Calu3 (cell line): ENCODE data around the gene SFXN4. TPM values are rescaled to one million over a fixed set of nuclear protein-coding genes. Genes with fewer than 3 reads are reported as not detected.

Experiments used
- BruUV-seq: library from RNA; stranded (reverse); fragments of 400-500 nt; replicated peaks from 2 replicates; lab custom pipeline; 2021; lab: Mats Ljungman, UMichigan
- CTCF ChIA-PET: fragments of 300-600 bp; sonication (Branson Sonifier 250); formaldehyde crosslinking; loops from one replicate; lab custom pipeline; 2022; ENCODE audit warnings: antibody characterized with exemption; lab: Charles Lee
- DNase-seq: peaks from one replicate; pipeline ENCODE4 v3.0.0; 2022
- H3K27ac Mint-ChIP-seq: one replicate; pipeline ENCODE4 v1.8.0; 2022; ENCODE audit warnings: mixed read lengths; ENCODE audit not compliant: unreplicated experiment
- H3K27me3 Mint-ChIP-seq: one replicate; pipeline ENCODE4 v1.8.0; 2022; ENCODE audit warnings: mixed read lengths; ENCODE audit not compliant: unreplicated experiment
- H3K36me3 Mint-ChIP-seq: one replicate; pipeline ENCODE4 v1.8.0; 2022; ENCODE audit warnings: mild to moderate bottlenecking, moderate library complexity, mixed read lengths; ENCODE audit not compliant: insufficient read depth, unreplicated experiment
- H3K4me1 Mint-ChIP-seq: one replicate; pipeline ENCODE4 v1.8.0; 2022; ENCODE audit warnings: mild to moderate bottlenecking, low read depth, mixed read lengths; ENCODE audit not compliant: unreplicated experiment
- H3K4me3 Mint-ChIP-seq: one replicate; pipeline ENCODE4 v1.8.0; 2022; ENCODE audit warnings: mild to moderate bottlenecking, low read depth, moderate library complexity, mixed read lengths; ENCODE audit not compliant: unreplicated experiment
- H3K9me3 Mint-ChIP-seq: one replicate; pipeline ENCODE4 v1.8.0; 2022; ENCODE audit warnings: low read depth, mixed read lengths; ENCODE audit not compliant: unreplicated experiment
- CTCF ChIP-seq: fragments of 200-600 bp; IDR thresholded peaks from one replicate; pipeline ENCODE4 v1.8.0; 2022; ENCODE audit warnings: antibody characterized with exemption; ENCODE audit not compliant: unreplicated experiment
- intact Hi-C: fragments of 100-400 bp; cut with micrococcal nuclease; formaldehyde crosslinking; loops from one replicate; pipeline ENCODE4 v1.10.0; 2022; ENCODE audit not compliant: unreplicated experiment
- total RNA-seq: library from RNA; stranded (reverse); gene quantifications from 2 replicates; pipeline ENCODE4 v1.2.3, GENCODE V29; 2022

SFXN4 gene
- total RNA-seq, 1 experiment from 2014 or later: 19.9 TPM

GRCh38 chr10:119095640-119096039 is 69.9 kb downstream of the SFXN4 start:
- H3K4me1 Mint-ChIP-seq: no peaks in the 10 kb centered on the region
- no peaks in the 10 kb centered on the region for H3K9me3 Mint-ChIP-seq

DNA sequence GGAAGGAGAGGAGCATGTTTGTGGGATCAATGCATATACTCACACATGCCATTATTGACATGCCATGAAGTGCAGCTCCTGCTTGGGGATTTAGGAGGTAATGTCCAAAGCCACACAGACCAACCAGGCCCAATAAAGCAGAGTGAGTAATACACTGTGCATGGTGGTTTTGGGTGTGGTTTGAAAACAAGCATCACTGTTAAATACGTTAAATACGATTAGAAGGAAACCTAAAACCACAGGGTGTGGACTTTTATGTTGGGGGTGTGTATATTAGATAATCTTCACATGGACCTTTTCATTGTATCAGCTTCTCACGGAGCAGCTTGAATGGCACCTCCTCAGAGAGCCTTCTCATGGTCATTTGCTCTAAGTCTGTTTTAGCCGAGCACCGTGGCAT is 74.5 kb downstream of the SFXN4 start:
- intact Hi-C loops: no loop called here
- CTCF ChIA-PET: interaction anchor here (0.6 to 0.8 kb wide), 2 partner anchors 9 to 14 kb away, joined by 3 read pairs; no protein-coding TSS in a partner anchor
- peak; percentile 42 for DNase-seq

More at GRCh38 chr10:119095640-119096039, 69.9 kb downstream of the SFXN4 start:
- no TSS peak for BruUV-seq
- Mint-ChIP-seq H3K27ac (no peak overlapping the region), H3K27me3 (no peaks in the 10 kb centered on the region), H3K36me3 (no peaks in the 10 kb centered on the region), H3K4me3 (no peak overlapping the region)
- CTCF ChIA-PET: interaction anchor here (1.0 kb wide), 1 partner anchor 15 kb away, joined by 3 read pairs; the partner anchor contains the start of gene EIF3A
- intact Hi-C loops: no loop called here
- DNase-seq: no peak
- no peak for TF ChIP-seq CTCF

More for the DNA sequence above, 74.5 kb downstream of the SFXN4 start:
- Mint-ChIP-seq H3K9me3 (no peaks in the 10 kb centered on the region), H3K4me1 (peaks cover 8% of the 10 kb centered on the region), H3K27me3 (no peaks in the 10 kb centered on the region), H3K27ac (no peak overlapping the region), H3K36me3 (peaks cover 3% of the 10 kb centered on the region), H3K4me3 (no peak overlapping the region)
- no peak for TF ChIP-seq CTCF
- BruUV-seq: no TSS peak

Other genes with a start within 250 kb of the SFXN4 start
- gene NANOS1, start 136.0 kb downstream of the SFXN4 start, total RNA-seq: 4.6 and 6.8 TPM in 2 replicates
- gene EIF3A, start 84.9 kb downstream of the SFXN4 start, total RNA-seq: 95.3 and 104 TPM in 2 replicates
- gene DENND10, start 61.6 kb downstream of the SFXN4 start, total RNA-seq: 15.8 and 16.7 TPM in 2 replicates
- gene PRDX3, start 13.1 kb upstream of the SFXN4 start, total RNA-seq: 110 and 114 TPM in 2 replicates
- gene GRK5, start 41.9 kb upstream of the SFXN4 start, total RNA-seq: 2.4 and 4.4 TPM in 2 replicates